HG02885 (cell line): ENCODE measurements around the gene GALNT3.

Experiments
- ATAC-seq: cut with Tn5 transposase; IDR thresholded peaks from one replicate; pipeline ENCODE4 v1.9.1; 2021; ENCODE audit warnings: mild to moderate bottlenecking; ENCODE audit not compliant: unreplicated experiment, poor library complexity

GALNT3 gene

GRCh38 chr2:165796819-165797530, 2.9 kb upstream of the GALNT3 start:
- ATAC-seq, result no peak

- ATAC-seq, result no peak
These were observed 2.1 kb upstream of the GALNT3 start for GRCh38 chr2:165796129-165796528.

DNA sequence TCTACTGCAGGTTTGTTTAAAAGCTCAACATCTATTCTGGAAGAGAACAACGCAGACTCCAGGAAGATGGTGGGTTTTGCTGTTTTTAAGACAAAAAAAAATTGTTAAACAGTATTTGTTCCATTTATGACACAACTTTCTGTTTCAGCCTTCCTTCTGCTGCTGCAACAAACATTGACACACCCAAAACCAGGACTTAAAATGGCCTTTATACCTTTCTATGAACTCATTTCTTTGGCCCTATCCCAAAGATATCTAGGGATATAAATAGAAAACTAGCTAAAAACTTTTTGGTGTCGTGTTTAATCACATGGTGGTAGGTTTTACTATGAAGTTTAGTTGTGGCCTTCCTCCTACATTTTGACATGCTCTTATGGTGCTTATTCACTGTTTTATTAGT, 964 bp upstream of the GALNT3 start:
- ATAC-seq, result peak; percentile 33

DNA sequence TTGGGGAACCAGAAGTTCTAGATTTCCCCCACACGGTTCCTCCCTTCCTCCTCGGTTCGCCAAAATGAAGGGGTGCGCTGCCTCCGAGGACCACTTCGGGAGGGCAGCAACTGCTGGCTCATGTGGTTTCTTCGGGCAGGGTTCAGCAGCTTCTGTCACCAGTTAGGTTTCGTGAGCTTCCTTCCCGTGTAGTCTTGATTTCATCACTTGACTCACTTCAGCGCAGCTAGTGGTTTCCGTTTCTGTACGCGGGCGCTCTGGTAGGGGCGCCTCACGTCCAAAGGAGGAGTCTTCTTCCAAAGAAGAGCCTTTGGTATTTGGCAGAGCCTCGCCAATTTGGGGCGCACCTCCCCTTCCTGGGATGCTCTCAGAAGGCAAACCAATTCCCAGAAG, 485 bp upstream of the GALNT3 start:
- peak; percentile 92 for ATAC-seq

GRCh38 chr2:165793161-165793778, 777 bp downstream of the GALNT3 start:
- ATAC-seq, result peak; percentile 7

- no peak for ATAC-seq
These were observed 2.0 kb downstream of the GALNT3 start for GRCh38 chr2:165792104-165792454.

DNA sequence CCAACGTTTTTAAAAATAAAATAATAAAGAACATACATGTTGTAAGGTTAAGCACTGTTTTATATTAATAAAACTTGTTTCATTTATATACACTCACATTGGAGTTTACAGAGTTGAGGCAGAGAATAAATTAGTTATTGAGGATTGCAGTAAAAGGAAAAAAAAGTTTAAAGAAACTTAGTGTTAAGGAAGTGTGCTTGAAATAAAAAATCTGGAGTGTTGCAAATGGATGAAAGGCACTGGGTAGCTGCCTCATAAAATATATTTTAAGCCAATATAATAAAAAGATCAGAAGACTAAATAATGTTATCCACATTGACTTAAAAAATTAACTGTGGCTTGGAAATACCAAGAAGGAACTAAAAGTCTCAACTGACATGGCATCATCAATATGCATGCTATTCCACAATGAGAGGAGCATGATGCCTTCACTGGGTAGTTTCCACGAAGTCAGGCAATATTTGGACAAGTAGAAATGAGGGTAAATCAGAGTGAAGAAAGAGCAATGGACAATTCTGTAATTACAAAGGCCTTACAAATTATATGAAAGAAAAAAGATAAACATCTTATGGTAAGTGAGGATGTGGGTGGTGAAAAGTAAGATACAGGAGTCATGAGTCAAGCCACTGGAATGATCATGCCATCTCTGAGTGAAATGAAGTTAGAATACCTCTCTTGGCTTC, 2.5 kb downstream of the GALNT3 start:
- ATAC-seq, result no peak

- no peak for ATAC-seq
These were observed 3.6 kb downstream of the GALNT3 start for GRCh38 chr2:165790466-165790865.

- no peak for ATAC-seq
These were observed 6.7 kb downstream of the GALNT3 start for GRCh38 chr2:165787334-165787733.

- ATAC-seq, result no peak
These were observed 14.3 kb downstream of the GALNT3 start for GRCh38 chr2:165779706-165780105.

DNA sequence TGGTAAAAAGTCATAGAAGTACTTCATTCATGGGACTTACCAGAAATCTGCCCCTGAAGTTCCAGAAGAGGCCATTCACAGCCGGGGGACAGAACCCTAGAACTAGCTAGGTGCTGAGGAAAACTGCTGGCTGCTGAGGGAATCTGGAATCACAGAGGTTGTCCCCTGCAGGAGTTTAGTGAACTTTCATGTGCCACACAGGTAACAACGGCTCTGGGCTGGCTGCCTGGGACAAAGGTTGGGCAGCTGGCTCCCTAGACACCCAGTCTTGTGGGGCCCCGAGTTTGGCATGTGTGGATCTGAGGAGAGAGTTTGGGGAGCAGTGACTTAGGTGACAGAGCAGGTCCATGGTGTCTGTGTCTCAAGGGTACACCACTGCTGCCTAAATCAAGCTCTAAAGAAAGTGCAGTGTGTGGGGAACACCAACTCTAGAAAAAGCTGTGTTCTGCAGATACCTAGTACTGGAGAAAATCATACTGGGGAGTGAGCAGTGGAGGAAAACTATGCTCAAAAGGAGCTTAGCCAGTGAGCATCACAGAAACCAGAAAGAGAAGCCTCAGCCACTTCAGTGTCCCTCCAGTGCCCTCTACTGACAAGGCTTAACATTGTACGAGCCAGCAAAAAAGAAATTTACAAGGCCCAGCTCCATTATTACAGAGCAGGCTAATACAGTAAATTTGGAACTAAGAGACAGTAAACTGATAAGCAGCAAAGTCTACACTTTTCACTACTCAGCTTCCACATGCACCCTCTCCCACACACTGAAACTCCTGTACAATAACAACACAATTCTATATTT, 15.2 kb downstream of the GALNT3 start:
- ATAC-seq, result no peak

GRCh38 chr2:165778187-165778556, 15.9 kb downstream of the GALNT3 start:
- no peak for ATAC-seq

DNA sequence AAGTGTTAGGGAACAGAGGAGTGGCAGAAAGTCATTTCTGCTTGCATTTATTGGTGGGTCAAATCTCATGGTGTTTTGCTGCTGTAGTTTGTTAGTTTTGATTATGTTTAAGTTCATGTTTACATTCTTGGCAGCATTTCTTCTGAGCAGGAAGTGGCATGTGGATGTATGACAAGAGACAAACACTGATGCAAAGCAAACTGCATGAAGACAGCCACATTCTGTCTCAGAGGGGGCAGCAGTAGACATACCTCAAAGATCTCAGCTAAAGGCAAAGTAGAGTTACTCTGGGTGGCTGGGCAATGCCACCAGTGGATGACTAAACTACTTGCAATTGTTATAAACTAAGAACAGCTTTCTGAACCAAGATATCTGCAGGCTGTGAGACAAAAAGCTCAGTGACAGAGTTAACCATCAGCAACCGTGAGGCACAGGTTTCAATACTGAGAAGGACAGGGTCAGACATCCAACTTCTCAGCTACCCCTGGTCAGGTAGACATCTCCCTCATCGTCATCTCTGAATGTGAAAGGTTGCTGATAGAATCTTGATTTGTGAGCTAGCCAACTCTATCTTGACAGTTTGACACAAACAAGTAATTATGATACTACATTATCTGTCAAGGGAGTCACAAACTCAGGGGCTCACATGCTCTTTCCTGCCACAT, 16.4 kb downstream of the GALNT3 start:
- ATAC-seq, result peak; percentile 64

- no peak for ATAC-seq
These were observed 17.3 kb downstream of the GALNT3 start for GRCh38 chr2:165776796-165777195.

DNA sequence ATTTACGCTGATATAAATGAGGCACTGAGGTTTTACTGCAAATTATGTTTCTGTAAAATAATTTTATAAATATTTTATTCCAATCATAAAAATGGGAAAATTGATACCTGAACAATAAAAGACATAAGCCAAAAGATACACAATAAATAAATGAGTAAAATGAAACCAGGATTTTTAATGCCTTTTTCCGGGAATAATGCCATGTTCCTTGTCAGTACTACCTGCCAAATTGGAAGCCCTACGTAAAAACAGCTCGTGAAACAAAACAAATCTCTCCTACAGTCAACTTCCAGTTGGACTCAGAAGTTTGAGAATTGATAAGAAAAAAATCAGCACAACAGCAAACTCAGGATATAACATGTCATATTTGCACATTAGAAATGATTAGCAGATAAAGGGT, 18.0 kb downstream of the GALNT3 start:
- no peak for ATAC-seq

DNA sequence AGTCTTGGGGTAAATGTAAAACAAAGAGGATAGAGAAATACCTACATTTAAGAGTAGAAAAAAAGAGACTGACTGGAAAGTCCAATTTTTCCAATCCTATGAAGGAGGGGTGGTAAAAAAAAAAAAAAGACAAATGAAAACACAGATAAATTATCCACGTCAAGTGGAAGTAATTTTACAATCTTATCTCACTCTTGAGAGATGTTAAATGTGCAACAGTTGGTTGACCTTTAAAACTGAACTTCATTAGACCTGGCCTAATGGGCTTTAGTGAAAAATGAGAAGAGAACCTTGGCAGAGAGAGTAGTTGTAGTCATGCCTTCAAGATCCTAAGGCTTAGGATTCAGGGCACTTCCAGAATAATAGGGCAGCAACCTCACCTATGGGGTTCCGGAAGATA, 20.4 kb downstream of the GALNT3 start:
- ATAC-seq, result no peak

GRCh38 chr2:165772183-165772582, 21.9 kb downstream of the GALNT3 start:
- ATAC-seq, result no peak

GRCh38 chr2:165766326-165766927, 27.6 kb downstream of the GALNT3 start:
- no peak for ATAC-seq

DNA sequence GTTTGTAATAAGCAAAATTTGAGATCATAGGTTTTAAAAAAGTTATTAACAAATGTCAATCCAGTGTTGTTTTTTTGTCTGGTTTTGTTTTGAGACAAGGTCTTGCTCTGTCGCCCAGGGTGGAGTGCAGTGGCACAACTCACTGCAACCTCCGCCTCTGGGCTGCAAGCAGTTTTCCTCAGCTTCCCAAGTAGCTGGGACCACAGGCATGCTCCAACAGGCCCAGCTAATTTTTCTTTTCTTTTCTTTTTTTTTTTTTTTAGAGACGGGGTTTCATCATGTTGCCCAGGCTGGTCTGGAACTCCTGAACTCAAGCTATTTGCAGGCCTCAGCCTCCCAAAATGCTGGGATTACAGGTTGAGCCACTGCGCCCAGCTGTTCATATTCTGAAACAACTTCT, 31.3 kb downstream of the GALNT3 start:
- no peak for ATAC-seq
